Measurements from ENCODE around the gene CYTH3. TPM values are rescaled to one million over a fixed set of nuclear protein-coding genes. Genes with fewer than 3 reads are reported as not detected.

Gene CYTH3
- total and polyA plus RNA-seq, 2 of the 4 experiments (the other 2 are of a cell fraction) = 14.2 to 34.8 TPM

GRCh38 chr7:6148724-6149360, 123.6 kb downstream of the CYTH3 start:
- Histone ChIP-seq H4K20me1 (ENCODE audit: insufficient read depth, low read length) (no peaks in the 10 kb centered on the region), H3K79me1 (ENCODE audit: low read depth in 1 of 2, low read length in 2 of 2) (peaks cover 3 to 4% of the 10 kb centered on the region in 2 experiments; a peak in 2 of 4 replicates), H4K91ac (ENCODE audit: insufficient read depth, low read depth, low read length) (no peak overlapping the region), H3K4me3 (ENCODE audit: insufficient read depth, low read depth, low read length) (no peak overlapping the region), H3K9me3 (ENCODE audit: control insufficient read depth, insufficient read depth, low read length) (no peaks in the 10 kb centered on the region), H3K4ac (ENCODE audit: low read depth, low read length) (no peak overlapping the region), H3K9me1 (ENCODE audit: insufficient read depth, low read length) (no peaks in the 10 kb centered on the region), H2BK5ac (ENCODE audit: low read depth, low read length, poor library complexity, severe bottlenecking) (no peak overlapping the region), H3K4me1 (ENCODE audit: control insufficient read depth, insufficient read depth, low read length) (no peaks in the 10 kb centered on the region), H3K56ac (ENCODE audit: extremely low read depth, insufficient read depth, low read length) (no peak overlapping the region), H2AK5ac (ENCODE audit: low read depth, low read length) (no peak overlapping the region), H3K14ac (replicated peaks; ENCODE audit: low read depth, low read length) (no peak overlapping the region), H3K4me2 (ENCODE audit: low read depth, low read length) (no peak overlapping the region), H2AK9ac (replicated peaks; ENCODE audit: low read depth, low read length, poor library complexity) (no peak overlapping the region), H2BK20ac (ENCODE audit: low read depth, low read length) (no peak overlapping the region), H3K27me3 (ENCODE audit: control insufficient read depth, insufficient read depth, low read length) (no peaks in the 10 kb centered on the region), H2BK120ac (ENCODE audit: low read depth, low read length) (no peak overlapping the region), H3K36me3 (ENCODE audit: control insufficient read depth, insufficient read depth, low read length) (peaks cover 72% of the 10 kb centered on the region), H3K18ac (ENCODE audit: low read depth, low read length) (no peak overlapping the region), H4K8ac (ENCODE audit: low read depth in 2 of 2, low read length in 2 of 2) (no peak overlapping the region), H3K23ac (ENCODE audit: low read depth, low read length) (no peak overlapping the region), H4K5ac (ENCODE audit: low read depth, low read length) (no peak overlapping the region), H3K9ac (ENCODE audit: low read depth, low read length) (no peak overlapping the region), H2BK15ac (ENCODE audit: low read depth, low read length) (no peak overlapping the region), H2AFZ (replicated peaks; ENCODE audit: low read length, poor library complexity) (no peak overlapping the region), H3K27ac (ENCODE audit: insufficient read depth, low read length) (no peak overlapping the region)
- no TSS peak for BruUV-seq (replicated peaks)
- intact Hi-C loops (cut with micrococcal nuclease) (no loop called here), dilution Hi-C loops (cut with HindIII; ENCODE audit: low sequenced_read_pairs, unreplicated experiment) (no loop called here), in situ Hi-C loops (cut with MboI; ENCODE audit: low sequenced_read_pairs) (no loop called here)
- DNase-seq (no peak), ATAC-seq (ENCODE audit: low read depth) (no peak)
- ChIA-PET POLR2A (ENCODE audit: unreplicated experiment) (no interaction called here), CTCF (no interaction called here)
- TF ChIP-seq RFX5 (IDR thresholded peaks at IDR 0.05; ENCODE audit: low read depth, low read length) = no peak
- no peak for TF ChIP-seq POLR2A (IDR thresholded peaks at IDR 0.05; ENCODE audit: low read depth, low read length)
- TF ChIP-seq FOS (IDR thresholded peaks at IDR 0.05; ENCODE audit: low read depth, low read length) = no peak
- no peak for TF ChIP-seq RCOR1 (IDR thresholded peaks at IDR 0.05; ENCODE audit: insufficient replicate concordance, low read length)
- no peak for TF ChIP-seq USF2 (IDR thresholded peaks at IDR 0.05; ENCODE audit: low read depth, low read length)
- TF ChIP-seq SMC3 (IDR thresholded peaks at IDR 0.05; ENCODE audit: low read depth, low read length) = no peak
- no peak for TF ChIP-seq NFE2L2 (IDR thresholded peaks at IDR 0.05; ENCODE audit: low read depth, low read length)
- TF ChIP-seq MAFK (IDR thresholded peaks at IDR 0.05; ENCODE audit: low read depth, low read length) = no peak
- TF ChIP-seq MXI1 (IDR thresholded peaks at IDR 0.05; ENCODE audit: borderline replicate concordance, low read depth, low read length) = no peak
- TF ChIP-seq ELK1 (IDR thresholded peaks at IDR 0.05; ENCODE audit: borderline replicate concordance, low read depth, low read length) = no peak
- no peak for TF ChIP-seq MAZ (IDR thresholded peaks at IDR 0.05; ENCODE audit: borderline replicate concordance, low read depth, low read length)
- no peak for TF ChIP-seq BHLHE40 (IDR thresholded peaks at IDR 0.05; ENCODE audit: low read depth, low read length)
- no peak for TF ChIP-seq CTCF (conservative IDR thresholded peaks at IDR 0.05; ENCODE audit: low read depth, low read length)
- TF ChIP-seq CEBPB (IDR thresholded peaks at IDR 0.05; ENCODE audit: low read depth, low read length) = no peak
- TF ChIP-seq CHD1 (IDR thresholded peaks at IDR 0.05; ENCODE audit: low read depth, low read length) = no peak
- WGBS, 2 experiments (ENCODE audit: extremely low coverage in 2 of 2, insufficient read length in 1 of 2) = 90% methylated on average over 8 of the region's 20 CpGs; no CpG with 5 or more reads in 1 of the 2 experiments
